ENCODE data around the gene MCCC1.
A peak's percentile ranks its signal among the peaks of the same experiment; 100 is the strongest.

The MCCC1 gene

GRCh38 chr3:182979674-182980191, 119.6 kb downstream of the MCCC1 start:
- DNase-seq: peak; percentile 53

- peak; percentile 34 for DNase-seq
These were observed 120.1 kb downstream of the MCCC1 start for GRCh38 chr3:182979103-182979673.

GRCh38 chr3:182978387-182978786, 120.9 kb downstream of the MCCC1 start:
- DNase-seq: no peak

- DNase-seq: no peak
These were observed 126.2 kb downstream of the MCCC1 start for GRCh38 chr3:182973047-182973446.

GRCh38 chr3:182972387-182972786, 126.9 kb downstream of the MCCC1 start:
- DNase-seq: no peak

- no peak for DNase-seq
These were observed 127.7 kb downstream of the MCCC1 start for GRCh38 chr3:182971637-182972036.

- no peak for DNase-seq
These were observed 128.4 kb downstream of the MCCC1 start for GRCh38 chr3:182970811-182971418.

GRCh38 chr3:182969853-182970252, 129.4 kb downstream of the MCCC1 start:
- no peak for DNase-seq

- DNase-seq: no peak
These were observed 130.0 kb downstream of the MCCC1 start for GRCh38 chr3:182969277-182969676.

- no peak for DNase-seq
These were observed 131.8 kb downstream of the MCCC1 start for GRCh38 chr3:182967218-182968204.

- DNase-seq: no peak
These were observed 133.4 kb downstream of the MCCC1 start for GRCh38 chr3:182965861-182966366.

Data from NCI-H1105 (cell line).